SK-N-SH treated with all-trans-retinoic acid at 6 μM for 48 hours (cell line): ENCODE results near the gene FAM20B.

Experiments used
- ATAC-seq: fragments of 200-7000 bp; cut with Tn5 transposase; 3 replicates; pipeline ENCODE4 v1.9.1; 2020; ENCODE audit warnings: mild to moderate bottlenecking, moderate library complexity
- ARNTL ChIP-seq: fragments of 450-650 bp; formaldehyde crosslinking; IDR thresholded peaks from 2 replicates; pipeline ENCODE4 v1.5.0; 2020; ENCODE audit warnings: low read depth, mild to moderate bottlenecking, moderate library complexity, borderline replicate concordance
- BACH2 ChIP-seq: fragments of 250-450 bp; sonication (Bioruptor Pico); IDR thresholded peaks from 2 replicates; pipeline ENCODE4 v1.9.0; 2021; ENCODE audit warnings: mild to moderate bottlenecking, borderline replicate concordance
- ESRRG ChIP-seq: fragments of 250-450 bp; sonication (Bioruptor Pico); IDR thresholded peaks from 2 replicates; pipeline ENCODE4 v1.6.1; 2021; ENCODE audit warnings: mild to moderate bottlenecking
- ISL1 ChIP-seq: fragments of 250-450 bp; sonication (Bioruptor Pico); IDR thresholded peaks from 2 replicates; pipeline ENCODE4 v2.1.2; 2022; ENCODE audit warnings: mild to moderate bottlenecking, moderate library complexity
- OSR1 ChIP-seq: fragments of 250-450 bp; sonication (Bioruptor Pico); IDR thresholded peaks from 2 replicates; pipeline ENCODE4 v1.8.0; 2022; ENCODE audit warnings: moderate library complexity, mild to moderate bottlenecking, inconsistent platforms
- PPARA ChIP-seq: fragments of 250-450 bp; sonication (Bioruptor Pico); IDR thresholded peaks from 2 replicates; pipeline ENCODE4 v1.5.0; 2020; ENCODE audit warnings: mild to moderate bottlenecking, borderline replicate concordance
- RARB ChIP-seq: fragments of 250-450 bp; sonication (Bioruptor Pico); IDR thresholded peaks from 2 replicates; pipeline ENCODE4 v1.8.0; 2021; ENCODE audit warnings: mild to moderate bottlenecking, moderate library complexity
- SNAI2 ChIP-seq: fragments of 250-450 bp; sonication (Bioruptor Pico); IDR thresholded peaks from 2 replicates; pipeline ENCODE4 v1.5.0; 2020; ENCODE audit warnings: mild to moderate bottlenecking, moderate library complexity
- TOX ChIP-seq: fragments of 250-450 bp; sonication (Bioruptor Pico); IDR thresholded peaks from 2 replicates; pipeline ENCODE4 v1.8.0; 2021; ENCODE audit warnings: mild to moderate bottlenecking, moderate library complexity, borderline replicate concordance
- ZC3H10 ChIP-seq: fragments of 250-450 bp; sonication (Bioruptor Pico); IDR thresholded peaks from 2 replicates; pipeline ENCODE4 v1.5.1; 2021; ENCODE audit warnings: mild to moderate bottlenecking, moderate library complexity
- ZFP3 ChIP-seq: fragments of 250-450 bp; sonication (Bioruptor Pico); IDR thresholded peaks from 2 replicates; pipeline ENCODE4 v1.5.0; 2020; ENCODE audit warnings: mild to moderate bottlenecking, moderate library complexity
- ZFP30 ChIP-seq: fragments of 450-650 bp; formaldehyde crosslinking; IDR thresholded peaks from 2 replicates; pipeline ENCODE4 v1.5.0; 2022; ENCODE audit warnings: mild to moderate bottlenecking, moderate library complexity
- ZNF565 ChIP-seq: fragments of 450-650 bp; formaldehyde crosslinking; conservative IDR thresholded peaks from 2 replicates; pipeline ENCODE4 v1.5.0; 2020; ENCODE audit warnings: low read depth, mild to moderate bottlenecking, moderate library complexity
- ZNF70 ChIP-seq: fragments of 450-650 bp; formaldehyde crosslinking; IDR thresholded peaks from 2 replicates; pipeline ENCODE4 v1.5.0; 2020; ENCODE audit warnings: mild to moderate bottlenecking, moderate library complexity
- TF ChIP-seq, protein P1 (sequence below): fragments of 250-450 bp; sonication (Bioruptor Pico); IDR thresholded peaks from 2 replicates; pipeline ENCODE4 v1.8.0; 2020; ENCODE audit warnings: mild to moderate bottlenecking, moderate library complexity, borderline replicate concordance
- TF ChIP-seq, protein P2 (sequence below): fragments of 250-450 bp; sonication (Bioruptor Pico); IDR thresholded peaks from 2 replicates; pipeline ENCODE4 v1.5.1; 2020; ENCODE audit warnings: low read depth, mild to moderate bottlenecking, moderate library complexity
- TF ChIP-seq, protein P3 (sequence below): fragments of 250-450 bp; sonication (Bioruptor Pico); IDR thresholded peaks from 2 replicates; pipeline ENCODE4 v1.8.0; 2021; ENCODE audit warnings: low read depth, mild to moderate bottlenecking, moderate library complexity, borderline replicate concordance
- TF ChIP-seq, protein P4 (sequence below): fragments of 250-450 bp; sonication (Bioruptor Pico); IDR thresholded peaks from 2 replicates; pipeline ENCODE4 v1.5.0; 2020; ENCODE audit warnings: mild to moderate bottlenecking, moderate library complexity

Gene FAM20B

DNA sequence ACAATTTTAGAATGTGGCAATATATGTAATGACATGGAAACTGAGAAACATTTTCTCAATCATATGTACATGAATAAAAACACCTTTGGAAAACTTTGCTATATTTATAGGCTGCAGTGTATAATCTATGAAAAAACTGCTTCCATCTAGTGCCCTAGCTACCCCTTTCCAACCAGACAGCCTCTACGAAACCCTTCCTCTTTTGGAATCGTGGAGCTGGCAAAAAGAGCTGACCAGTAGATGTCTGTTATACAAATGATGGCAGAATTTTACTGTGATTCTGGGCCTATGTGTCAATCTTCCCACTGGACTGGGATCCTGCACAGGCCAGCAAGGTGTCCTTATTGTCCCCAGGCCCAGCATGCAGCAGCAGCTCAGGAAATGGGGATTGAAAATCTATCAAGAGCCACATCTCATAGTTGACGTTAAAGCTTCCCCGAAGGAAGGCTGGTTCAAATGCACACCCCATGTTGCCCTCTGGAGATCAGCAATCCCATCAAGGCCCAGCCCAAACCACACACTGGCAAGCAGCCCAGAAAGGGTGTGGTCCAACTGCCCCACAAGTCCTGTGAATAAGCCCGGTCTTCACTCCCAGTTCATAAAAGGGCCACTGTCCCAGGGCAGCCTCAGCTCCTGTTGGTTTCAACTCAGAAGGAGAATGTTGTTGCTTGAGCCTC lies 8.8 kb upstream of the FAM20B start:
- TF ChIP-seq SNAI2 (CRISPR knock-in tag), result no peak
- TF ChIP-seq OSR1 (CRISPR knock-in tag), result 0 out of 2 replicates have a peak, but pooled peaks have one; percentile 56
- TF ChIP-seq, all 23 proteins: peak for 1
- ATAC-seq, result peak; percentile 92

DNA sequence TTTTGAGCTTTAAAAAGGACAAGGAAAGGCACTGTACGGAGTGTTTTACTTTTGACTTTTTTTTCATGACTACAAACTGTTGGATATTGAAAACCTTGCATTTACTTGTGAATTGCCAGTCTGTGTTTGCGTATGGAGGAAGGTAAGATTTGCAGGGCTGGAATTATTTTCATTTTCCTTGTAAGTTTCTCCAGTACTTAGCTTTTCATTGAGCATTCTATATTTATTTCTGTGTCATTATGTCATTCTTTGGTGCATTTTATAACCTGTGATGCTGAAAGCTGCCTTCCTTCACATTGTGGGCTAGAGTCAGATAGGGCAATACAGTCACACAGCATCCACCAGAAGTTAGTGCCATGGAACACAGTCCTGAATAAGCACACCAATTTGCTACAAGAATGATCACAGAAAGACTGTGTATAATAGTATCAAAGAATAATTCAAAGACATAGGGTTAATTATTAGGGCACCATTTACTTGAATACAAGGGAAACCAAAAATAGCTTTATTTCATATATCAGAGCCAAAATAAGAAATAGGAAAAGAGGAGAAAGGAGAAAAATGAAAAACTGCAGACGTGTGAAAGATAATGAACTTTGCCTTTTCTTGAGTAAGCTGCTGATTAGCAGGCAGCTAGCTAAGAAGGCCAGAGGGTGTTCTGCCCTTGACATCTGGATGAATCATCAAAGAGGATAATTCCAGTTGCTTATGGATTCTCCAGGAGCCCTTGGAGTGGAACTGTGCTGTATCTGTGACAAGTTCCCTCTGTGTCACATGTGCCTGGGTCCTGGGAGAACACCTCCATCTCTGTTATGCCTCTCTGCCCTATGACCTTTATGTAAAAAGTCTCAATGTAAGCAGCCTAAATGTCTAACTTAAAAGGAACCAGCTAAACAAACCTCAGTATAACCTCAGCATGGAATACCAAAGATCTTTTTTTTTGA lies 8.0 kb upstream of the FAM20B start:
- TF ChIP-seq PPARA (CRISPR knock-in tag) (no peak), ZC3H10 (0 out of 2 replicates have a peak, but pooled peaks have one; percentile 5)
- ATAC-seq, result peak; percentile 31; the same call in 2 of the 3 replicates

DNA sequence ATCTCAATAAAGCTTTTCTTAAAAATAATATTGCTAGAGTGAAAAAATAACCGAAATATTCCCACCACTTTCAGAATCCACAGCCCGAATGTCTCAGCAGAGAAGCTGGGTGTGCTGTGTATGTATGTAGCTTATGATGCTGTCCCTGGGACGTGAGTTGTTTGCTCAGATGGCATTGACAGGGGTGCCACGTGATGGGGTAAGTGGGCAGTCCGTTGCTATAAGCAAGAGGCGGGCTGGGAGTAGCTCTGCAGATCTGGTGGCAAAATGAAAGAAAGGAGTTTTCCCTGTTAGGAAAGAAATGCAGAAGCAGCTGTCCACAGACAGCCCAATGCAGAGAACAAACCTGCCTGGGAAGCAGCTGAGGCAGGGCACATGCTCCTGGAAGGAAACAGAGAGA lies 3.8 kb upstream of the FAM20B start:
- TF ChIP-seq ISL1 (CRISPR knock-in tag) (no peak), BACH2 (no peak), RARB (CRISPR knock-in tag) (no peak), ZNF70 (CRISPR knock-in tag) (no peak), ZNF565 (no peak)
- TF ChIP-seq, protein P1, sequence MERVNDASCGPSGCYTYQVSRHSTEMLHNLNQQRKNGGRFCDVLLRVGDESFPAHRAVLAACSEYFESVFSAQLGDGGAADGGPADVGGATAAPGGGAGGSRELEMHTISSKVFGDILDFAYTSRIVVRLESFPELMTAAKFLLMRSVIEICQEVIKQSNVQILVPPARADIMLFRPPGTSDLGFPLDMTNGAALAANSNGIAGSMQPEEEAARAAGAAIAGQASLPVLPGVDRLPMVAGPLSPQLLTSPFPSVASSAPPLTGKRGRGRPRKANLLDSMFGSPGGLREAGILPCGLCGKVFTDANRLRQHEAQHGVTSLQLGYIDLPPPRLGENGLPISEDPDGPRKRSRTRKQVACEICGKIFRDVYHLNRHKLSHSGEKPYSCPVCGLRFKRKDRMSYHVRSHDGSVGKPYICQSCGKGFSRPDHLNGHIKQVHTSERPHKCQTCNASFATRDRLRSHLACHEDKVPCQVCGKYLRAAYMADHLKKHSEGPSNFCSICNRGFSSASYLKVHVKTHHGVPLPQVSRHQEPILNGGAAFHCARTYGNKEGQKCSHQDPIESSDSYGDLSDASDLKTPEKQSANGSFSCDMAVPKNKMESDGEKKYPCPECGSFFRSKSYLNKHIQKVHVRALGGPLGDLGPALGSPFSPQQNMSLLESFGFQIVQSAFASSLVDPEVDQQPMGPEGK, result no peak
- TF ChIP-seq, all 23 proteins: peak for 0

DNA sequence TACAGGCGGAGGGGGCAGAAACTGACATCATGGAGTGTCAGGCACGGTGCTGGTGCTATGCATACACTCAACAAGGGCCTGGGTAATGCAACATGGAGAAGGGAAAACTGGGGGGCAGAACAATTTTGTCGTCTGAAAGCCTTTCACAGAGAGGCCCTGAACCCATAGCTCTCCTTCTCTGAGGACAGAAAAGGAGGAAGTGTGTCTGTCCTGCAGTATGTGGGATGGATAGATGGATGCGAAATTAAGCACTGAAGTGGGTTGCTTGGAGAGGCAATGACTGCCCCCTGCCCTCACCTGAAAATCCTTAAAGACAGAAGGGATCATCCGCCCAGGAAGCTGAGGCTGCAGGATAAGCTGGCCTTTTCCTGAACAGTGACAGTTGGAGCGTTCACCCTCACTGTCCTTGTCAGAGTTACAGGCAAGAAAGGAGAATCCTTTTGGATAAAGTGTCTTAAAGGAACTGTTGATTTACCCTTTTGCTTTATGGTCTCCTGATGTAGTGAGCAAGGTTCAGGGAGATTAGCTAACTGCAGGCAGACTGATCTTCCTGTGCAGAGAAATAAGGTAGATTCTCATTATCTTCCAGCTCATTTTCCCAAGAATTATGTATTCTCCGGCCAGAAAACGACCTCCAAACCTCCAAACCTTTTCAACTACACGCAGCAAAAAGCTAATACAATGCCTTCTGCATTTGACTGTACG lies 1.6 kb upstream of the FAM20B start:
- TF ChIP-seq, protein P2, sequence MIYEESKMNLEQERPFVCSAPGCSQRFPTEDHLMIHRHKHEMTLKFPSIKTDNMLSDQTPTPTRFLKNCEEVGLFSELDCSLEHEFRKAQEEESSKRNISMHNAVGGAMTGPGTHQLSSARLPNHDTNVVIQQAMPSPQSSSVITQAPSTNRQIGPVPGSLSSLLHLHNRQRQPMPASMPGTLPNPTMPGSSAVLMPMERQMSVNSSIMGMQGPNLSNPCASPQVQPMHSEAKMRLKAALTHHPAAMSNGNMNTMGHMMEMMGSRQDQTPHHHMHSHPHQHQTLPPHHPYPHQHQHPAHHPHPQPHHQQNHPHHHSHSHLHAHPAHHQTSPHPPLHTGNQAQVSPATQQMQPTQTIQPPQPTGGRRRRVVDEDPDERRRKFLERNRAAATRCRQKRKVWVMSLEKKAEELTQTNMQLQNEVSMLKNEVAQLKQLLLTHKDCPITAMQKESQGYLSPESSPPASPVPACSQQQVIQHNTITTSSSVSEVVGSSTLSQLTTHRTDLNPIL (CRISPR knock-in tag), result no peak
- TF ChIP-seq ZC3H10 (no peak), ESRRG (CRISPR knock-in tag) (no peak), OSR1 (CRISPR knock-in tag) (no peak), BACH2 (no peak), ISL1 (CRISPR knock-in tag) (no peak), SNAI2 (CRISPR knock-in tag) (no peak), ARNTL (CRISPR knock-in tag) (no peak), ZNF70 (CRISPR knock-in tag) (no peak), ZFP30 (CRISPR knock-in tag) (no peak), TOX (CRISPR knock-in tag) (no peak), ZNF565 (no peak), ZFP3 (no peak)
- TF ChIP-seq, protein P3, sequence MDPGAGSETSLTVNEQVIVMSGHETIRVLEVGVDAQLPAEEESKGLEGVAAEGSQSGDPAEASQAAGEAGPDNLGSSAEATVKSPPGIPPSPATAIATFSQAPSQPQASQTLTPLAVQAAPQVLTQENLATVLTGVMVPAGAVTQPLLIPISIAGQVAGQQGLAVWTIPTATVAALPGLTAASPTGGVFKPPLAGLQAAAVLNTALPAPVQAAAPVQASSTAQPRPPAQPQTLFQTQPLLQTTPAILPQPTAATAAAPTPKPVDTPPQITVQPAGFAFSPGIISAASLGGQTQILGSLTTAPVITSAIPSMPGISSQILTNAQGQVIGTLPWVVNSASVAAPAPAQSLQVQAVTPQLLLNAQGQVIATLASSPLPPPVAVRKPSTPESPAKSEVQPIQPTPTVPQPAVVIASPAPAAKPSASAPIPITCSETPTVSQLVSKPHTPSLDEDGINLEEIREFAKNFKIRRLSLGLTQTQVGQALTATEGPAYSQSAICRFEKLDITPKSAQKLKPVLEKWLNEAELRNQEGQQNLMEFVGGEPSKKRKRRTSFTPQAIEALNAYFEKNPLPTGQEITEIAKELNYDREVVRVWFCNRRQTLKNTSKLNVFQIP (CRISPR knock-in tag), result no peak
- TF ChIP-seq, protein P4, sequence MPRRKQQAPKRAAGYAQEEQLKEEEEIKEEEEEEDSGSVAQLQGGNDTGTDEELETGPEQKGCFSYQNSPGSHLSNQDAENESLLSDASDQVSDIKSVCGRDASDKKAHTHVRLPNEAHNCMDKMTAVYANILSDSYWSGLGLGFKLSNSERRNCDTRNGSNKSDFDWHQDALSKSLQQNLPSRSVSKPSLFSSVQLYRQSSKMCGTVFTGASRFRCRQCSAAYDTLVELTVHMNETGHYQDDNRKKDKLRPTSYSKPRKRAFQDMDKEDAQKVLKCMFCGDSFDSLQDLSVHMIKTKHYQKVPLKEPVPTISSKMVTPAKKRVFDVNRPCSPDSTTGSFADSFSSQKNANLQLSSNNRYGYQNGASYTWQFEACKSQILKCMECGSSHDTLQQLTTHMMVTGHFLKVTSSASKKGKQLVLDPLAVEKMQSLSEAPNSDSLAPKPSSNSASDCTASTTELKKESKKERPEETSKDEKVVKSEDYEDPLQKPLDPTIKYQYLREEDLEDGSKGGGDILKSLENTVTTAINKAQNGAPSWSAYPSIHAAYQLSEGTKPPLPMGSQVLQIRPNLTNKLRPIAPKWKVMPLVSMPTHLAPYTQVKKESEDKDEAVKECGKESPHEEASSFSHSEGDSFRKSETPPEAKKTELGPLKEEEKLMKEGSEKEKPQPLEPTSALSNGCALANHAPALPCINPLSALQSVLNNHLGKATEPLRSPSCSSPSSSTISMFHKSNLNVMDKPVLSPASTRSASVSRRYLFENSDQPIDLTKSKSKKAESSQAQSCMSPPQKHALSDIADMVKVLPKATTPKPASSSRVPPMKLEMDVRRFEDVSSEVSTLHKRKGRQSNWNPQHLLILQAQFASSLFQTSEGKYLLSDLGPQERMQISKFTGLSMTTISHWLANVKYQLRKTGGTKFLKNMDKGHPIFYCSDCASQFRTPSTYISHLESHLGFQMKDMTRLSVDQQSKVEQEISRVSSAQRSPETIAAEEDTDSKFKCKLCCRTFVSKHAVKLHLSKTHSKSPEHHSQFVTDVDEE (CRISPR knock-in tag), result no peak
- TF ChIP-seq, protein P1, result no peak
- no peak for ATAC-seq

More for the DNA sequence above, 3.8 kb upstream of the FAM20B start:
- ATAC-seq, result no peak
